ENCODE results near the gene CDX1.

The CDX1 gene

GRCh38 chr5:150211156-150212030 lies 44.8 kb downstream of the CDX1 start:
- Mint-ChIP-seq H3K4me3 (no peak overlapping the region), H3K9me3 (no peaks in the 10 kb centered on the region), H3K27me3 (peaks cover 42% of the 10 kb centered on the region), H3K4me1 (peaks cover 31% of the 10 kb centered on the region), H3K27ac (peak overlapping the region in 1 of 2 donors; percentile 71)
- no peak for DNase-seq
- no peak for ATAC-seq

GRCh38 chr5:150213530-150213929 lies 47.0 kb downstream of the CDX1 start:
- peaks cover 24% of the 10 kb centered on the region for H3K4me1 Mint-ChIP-seq
- ATAC-seq (no peak), DNase-seq (no peak)
- peaks cover 38% of the 10 kb centered on the region for H3K27me3 Mint-ChIP-seq
- H3K27ac Mint-ChIP-seq = no peak overlapping the region
- no peaks in the 10 kb centered on the region for H3K9me3 Mint-ChIP-seq
- no peak overlapping the region for H3K4me3 Mint-ChIP-seq

- no peak for ATAC-seq
- peaks cover 30% of the 10 kb centered on the region for H3K27me3 Mint-ChIP-seq
- no peaks in the 10 kb centered on the region for H3K9me3 Mint-ChIP-seq
- H3K4me3 Mint-ChIP-seq = no peak overlapping the region
- no peak for DNase-seq
- no peak overlapping the region for H3K27ac Mint-ChIP-seq
- peaks cover 16% of the 10 kb centered on the region for H3K4me1 Mint-ChIP-seq
Observed at GRCh38 chr5:150214289-150214688, 47.7 kb downstream of the CDX1 start.

GRCh38 chr5:150215979-150216944 lies 49.7 kb downstream of the CDX1 start:
- ATAC-seq = no peak
- no peak for DNase-seq
- peak overlapping the region in 1 of 2 donors; percentile 20 for H3K27ac Mint-ChIP-seq
- H3K27me3 Mint-ChIP-seq = peaks cover 27% of the 10 kb centered on the region
- no peaks in the 10 kb centered on the region for H3K9me3 Mint-ChIP-seq
- no peak overlapping the region for H3K4me3 Mint-ChIP-seq
- peaks cover 6% of the 10 kb centered on the region for H3K4me1 Mint-ChIP-seq

- Mint-ChIP-seq H3K4me3 (no peak overlapping the region), H3K4me1 (peaks cover 6% of the 10 kb centered on the region), H3K9me3 (no peaks in the 10 kb centered on the region), H3K27ac (no peak overlapping the region), H3K27me3 (peaks cover 27% of the 10 kb centered on the region)
- ATAC-seq = no peak
- DNase-seq = no peak
Observed at GRCh38 chr5:150217038-150217437, 50.5 kb downstream of the CDX1 start.

- Mint-ChIP-seq H3K4me1 (peaks cover 6% of the 10 kb centered on the region), H3K27me3 (peaks cover 27% of the 10 kb centered on the region)
Observed at GRCh38 chr5:150217873-150218692, 51.5 kb downstream of the CDX1 start.

GRCh38 chr5:150218693-150219035 lies 52.1 kb downstream of the CDX1 start:
- peaks cover 27% of the 10 kb centered on the region for H3K27me3 Mint-ChIP-seq
- H3K4me1 Mint-ChIP-seq = peaks cover 6% of the 10 kb centered on the region
- H3K27ac Mint-ChIP-seq = no peak overlapping the region
- H3K4me3 Mint-ChIP-seq = no peak overlapping the region
- ATAC-seq (no peak), DNase-seq (no peak)
- no peaks in the 10 kb centered on the region for H3K9me3 Mint-ChIP-seq

More at GRCh38 chr5:150217873-150218692, 51.5 kb downstream of the CDX1 start:
- ATAC-seq (peak; percentile 86), DNase-seq (peak; percentile 79 to 80)
- Mint-ChIP-seq H3K4me3 (no peak overlapping the region), H3K9me3 (no peaks in the 10 kb centered on the region), H3K27ac (peak overlapping the region in 1 of 2 donors; percentile 14)

- Mint-ChIP-seq H3K27ac (no peak overlapping the region), H3K9me3 (no peaks in the 10 kb centered on the region), H3K4me3 (no peak overlapping the region), H3K27me3 (peaks cover 27% of the 10 kb centered on the region), H3K4me1 (peaks cover 6% of the 10 kb centered on the region)
- ATAC-seq (no peak), DNase-seq (no peak)
Observed at GRCh38 chr5:150219142-150219541, 52.6 kb downstream of the CDX1 start.

- Mint-ChIP-seq H3K4me3 (no peak overlapping the region), H3K4me1 (peaks cover 6% of the 10 kb centered on the region), H3K27me3 (peaks cover 27% of the 10 kb centered on the region), H3K9me3 (no peaks in the 10 kb centered on the region), H3K27ac (no peak overlapping the region)
- ATAC-seq (no peak), DNase-seq (no peak)
Observed at GRCh38 chr5:150219861-150220260, 53.3 kb downstream of the CDX1 start.

- H3K27me3 Mint-ChIP-seq = peaks cover 17% of the 10 kb centered on the region
- peaks cover 6% of the 10 kb centered on the region for H3K4me1 Mint-ChIP-seq
- H3K4me3 Mint-ChIP-seq = no peak overlapping the region
- H3K9me3 Mint-ChIP-seq = no peaks in the 10 kb centered on the region
- no peak overlapping the region for H3K27ac Mint-ChIP-seq
- DNase-seq (no peak), ATAC-seq (no peak)
Observed at GRCh38 chr5:150221471-150221870, 54.9 kb downstream of the CDX1 start.

GRCh38 chr5:150222906-150223305 lies 56.3 kb downstream of the CDX1 start:
- Mint-ChIP-seq H3K27me3 (peaks cover 2% of the 10 kb centered on the region), H3K4me1 (peaks cover 3% of the 10 kb centered on the region), H3K27ac (no peak overlapping the region), H3K9me3 (no peaks in the 10 kb centered on the region), H3K4me3 (no peak overlapping the region)
- DNase-seq = no peak
- no peak for ATAC-seq

- no peaks in the 10 kb centered on the region for H3K27me3 Mint-ChIP-seq
- H3K9me3 Mint-ChIP-seq = no peaks in the 10 kb centered on the region
- H3K4me1 Mint-ChIP-seq = no peaks in the 10 kb centered on the region
- H3K4me3 Mint-ChIP-seq = no peak overlapping the region
- DNase-seq (no peak), ATAC-seq (no peak)
- H3K27ac Mint-ChIP-seq = no peak overlapping the region
Observed at GRCh38 chr5:150223474-150223873, 56.9 kb downstream of the CDX1 start.

GRCh38 chr5:150224483-150225027 lies 58.0 kb downstream of the CDX1 start:
- no peak overlapping the region for H3K4me3 Mint-ChIP-seq
- no peaks in the 10 kb centered on the region for H3K4me1 Mint-ChIP-seq
- H3K9me3 Mint-ChIP-seq = no peaks in the 10 kb centered on the region
- no peak for DNase-seq
- no peak overlapping the region for H3K27ac Mint-ChIP-seq
- no peak for ATAC-seq
- H3K27me3 Mint-ChIP-seq = no peaks in the 10 kb centered on the region

GRCh38 chr5:150227036-150227435 lies 60.5 kb downstream of the CDX1 start:
- Mint-ChIP-seq H3K27me3 (no peaks in the 10 kb centered on the region), H3K4me3 (no peak overlapping the region), H3K9me3 (no peaks in the 10 kb centered on the region), H3K4me1 (no peaks in the 10 kb centered on the region), H3K27ac (no peak overlapping the region)
- DNase-seq (no peak), ATAC-seq (no peak)

Data from stimulated activated naive CD8-positive, alpha-beta T cell treated with anti-CD3 and anti-CD28 coated beads, Interleukin-15, amount 100 ng/mL, for 72 hours (primary cell).